GM18499 (cell line): Measurements from ENCODE around the gene PHIP.
"Not testable (repeated sequence)": the region's sequence is repeated elsewhere in the genome, so short reads cannot be mapped to it uniquely, and the experiment has no call there.

Experiments
- ATAC-seq: cut with Tn5 transposase; IDR thresholded peaks from one replicate; pipeline ENCODE4 v1.9.1; 2021; ENCODE audit warnings: moderate number of reproducible peaks; ENCODE audit not compliant: insufficient read depth, unreplicated experiment

PHIP gene

GRCh38 chr6:78948785-78949184 is 129.3 kb downstream of the PHIP start:
- ATAC-seq: no peak

GRCh38 chr6:78947962-78948361 is 130.1 kb downstream of the PHIP start:
- no peak for ATAC-seq

- ATAC-seq: no peak
Observed at GRCh38 chr6:78947529-78947928, 130.5 kb downstream of the PHIP start.

GRCh38 chr6:78942446-78942845 is 135.6 kb downstream of the PHIP start:
- no peak for ATAC-seq

GRCh38 chr6:78936515-78936914 is 141.5 kb downstream of the PHIP start:
- ATAC-seq: no peak

- ATAC-seq: no peak
Observed at GRCh38 chr6:78935553-78935952, 142.5 kb downstream of the PHIP start.

- ATAC-seq: no peak
Observed at GRCh38 chr6:78925317-78925716, 152.7 kb downstream of the PHIP start.

GRCh38 chr6:78921168-78921567 is 156.9 kb downstream of the PHIP start:
- ATAC-seq: not testable (repeated sequence)

GRCh38 chr6:78917788-78918187 is 160.3 kb downstream of the PHIP start:
- ATAC-seq: no peak

GRCh38 chr6:78916411-78916810 is 161.6 kb downstream of the PHIP start:
- no peak for ATAC-seq

GRCh38 chr6:78911218-78911940 is 166.7 kb downstream of the PHIP start:
- no peak for ATAC-seq

- no peak for ATAC-seq
Observed at GRCh38 chr6:78910591-78911171, 167.4 kb downstream of the PHIP start.

GRCh38 chr6:78910010-78910409 is 168.0 kb downstream of the PHIP start:
- no peak for ATAC-seq

- no peak for ATAC-seq
Observed at GRCh38 chr6:78909391-78909790, 168.7 kb downstream of the PHIP start.

- no peak for ATAC-seq
Observed at GRCh38 chr6:78908621-78909020, 169.4 kb downstream of the PHIP start.

- no peak for ATAC-seq
Observed at GRCh38 chr6:78896227-78896626, 181.8 kb downstream of the PHIP start.

GRCh38 chr6:78889901-78890300 is 188.2 kb downstream of the PHIP start:
- ATAC-seq: not testable (repeated sequence)
